ENCODE results near the gene TMPRSS7. TPM values are rescaled to one million over a fixed set of nuclear protein-coding genes. Genes with fewer than 3 reads are reported as not detected.
"Not testable (repeated sequence)": the region's sequence is repeated elsewhere in the genome, so short reads cannot be mapped to it uniquely, and the experiment has no call there.

TMPRSS7 gene
- total RNA-seq, 1 experiment from 2014 or later = 0.16 TPM

- DNase-seq (ENCODE audit: low spot score) = no peak
Measured at GRCh38 chr3:112012205-112012992, 22.1 kb upstream of the TMPRSS7 start.

- peak; percentile 67 for DNase-seq (ENCODE audit: low spot score)
Measured at GRCh38 chr3:112013058-112013783, 21.3 kb upstream of the TMPRSS7 start.

GRCh38 chr3:112013784-112014143, 20.8 kb upstream of the TMPRSS7 start:
- no peak for DNase-seq (ENCODE audit: low spot score)

GRCh38 chr3:112017091-112017490, 17.4 kb upstream of the TMPRSS7 start:
- DNase-seq (ENCODE audit: low spot score) = no peak

- DNase-seq (ENCODE audit: low spot score) = no peak
Measured at GRCh38 chr3:112018712-112019111, 15.8 kb upstream of the TMPRSS7 start.

GRCh38 chr3:112019716-112020115, 14.8 kb upstream of the TMPRSS7 start:
- DNase-seq (ENCODE audit: low spot score) = no peak

- DNase-seq (ENCODE audit: low spot score) = no peak
Measured at GRCh38 chr3:112020674-112021085, 13.9 kb upstream of the TMPRSS7 start.

- DNase-seq (ENCODE audit: low spot score) = no peak
Measured at GRCh38 chr3:112027142-112027541, 7.4 kb upstream of the TMPRSS7 start.

GRCh38 chr3:112027826-112028225, 6.7 kb upstream of the TMPRSS7 start:
- no peak for DNase-seq (ENCODE audit: low spot score)

GRCh38 chr3:112030901-112031300, 3.6 kb upstream of the TMPRSS7 start:
- DNase-seq (ENCODE audit: low spot score) = peak; percentile 18

- DNase-seq (ENCODE audit: low spot score) = no peak
Measured at GRCh38 chr3:112032098-112032731, 2.3 kb upstream of the TMPRSS7 start.

- no peak for DNase-seq (ENCODE audit: low spot score)
Measured at GRCh38 chr3:112035241-112035640, 705 bp downstream of the TMPRSS7 start.

GRCh38 chr3:112037194-112037593, 2.7 kb downstream of the TMPRSS7 start:
- DNase-seq (ENCODE audit: low spot score) = not testable (repeated sequence)

- peak; percentile 55 for DNase-seq (ENCODE audit: low spot score)
Measured at GRCh38 chr3:112038863-112039262, 4.3 kb downstream of the TMPRSS7 start.

- DNase-seq (ENCODE audit: low spot score) = no peak
Measured at GRCh38 chr3:112041321-112041720, 6.8 kb downstream of the TMPRSS7 start.

GRCh38 chr3:112042842-112043280, 8.3 kb downstream of the TMPRSS7 start:
- DNase-seq (ENCODE audit: low spot score) = no peak

GRCh38 chr3:112043621-112044201, 9.2 kb downstream of the TMPRSS7 start:
- DNase-seq (ENCODE audit: low spot score) = peak; percentile 76

GRCh38 chr3:112046599-112046998, 12.1 kb downstream of the TMPRSS7 start:
- DNase-seq (ENCODE audit: low spot score) = no peak

GRCh38 chr3:112047264-112047663, 12.7 kb downstream of the TMPRSS7 start:
- no peak for DNase-seq (ENCODE audit: low spot score)

GRCh38 chr3:112048911-112049310, 14.4 kb downstream of the TMPRSS7 start:
- no peak for DNase-seq (ENCODE audit: low spot score)

- DNase-seq (ENCODE audit: low spot score) = no peak
Measured at GRCh38 chr3:112053229-112053628, 18.7 kb downstream of the TMPRSS7 start.

- DNase-seq (ENCODE audit: low spot score) = peak; percentile 70
Measured at GRCh38 chr3:112056451-112056929, 22.0 kb downstream of the TMPRSS7 start.

Data from A172 (cell line).